ENCODE results near the gene SLC35F1. TPM values are rescaled to one million over a fixed set of nuclear protein-coding genes. Genes with fewer than 3 reads are reported as not detected.

Gene SLC35F1
- total RNA-seq, 5 donors from 2014 or later (not counting 1 experiment from before 2014, with no cell fraction given), result not detected

DNA sequence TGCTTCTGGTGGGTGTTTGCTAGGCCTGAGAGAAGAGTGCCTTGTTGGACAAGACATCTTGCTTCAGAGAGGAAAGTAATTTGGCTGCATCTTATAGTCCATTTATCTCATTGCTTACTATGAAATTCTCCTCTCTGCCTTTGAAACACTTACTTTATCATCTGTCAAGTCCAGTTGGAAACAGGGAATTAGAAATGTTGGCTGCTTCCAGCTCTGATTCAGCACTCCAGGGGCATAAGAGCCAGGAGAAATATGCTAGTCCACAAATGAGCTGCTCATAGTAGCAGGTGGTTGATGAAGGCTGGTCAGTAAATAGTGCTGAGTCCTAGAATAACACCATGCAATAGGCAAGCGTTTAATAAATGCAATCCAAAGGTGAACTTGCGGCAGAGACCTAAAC is 227.1 kb downstream of the SLC35F1 start:
- Mint-ChIP-seq H3K4me3 (no peak overlapping the region), H3K4me1 (no peaks in the 10 kb centered on the region), H3K9me3 (peaks cover 0 to 2% (median 0%) of the 10 kb centered on the region in 3 donors), H3K36me3 (no peaks in the 10 kb centered on the region), H3K27me3 (peaks cover 0 to 10% of the 10 kb centered on the region in 2 donors), H3K27ac (no peak overlapping the region)
- no peaks in the 10 kb centered on the region for H3K36me3 ChIP-seq (ENCODE audit: control insufficient read depth in 2 of 2, extremely low read depth in 1 of 2, insufficient read depth in 1 of 2, low read length in 1 of 2)
- POLR2A ChIA-PET, result no interaction called here
- H3K27ac ChIP-seq (ENCODE audit: low read length), result no peak overlapping the region
- H3K4me1 ChIP-seq (ENCODE audit: control insufficient read depth in 1 of 2, extremely low read depth in 1 of 2, insufficient read depth in 2 of 2, low read length in 2 of 2), result no peaks in the 10 kb centered on the region
- ATAC-seq (replicated peaks in 1 of 4) (no peak), DNase-seq (no peak)
- CTCF ChIA-PET, result no interaction called here
- H3K4me3 ChIP-seq (ENCODE audit: control insufficient read depth in 1 of 2, extremely low read depth in 1 of 2, low read length in 1 of 2), result no peak overlapping the region
- H3K27me3 ChIP-seq (replicated peaks in 1 of 2; ENCODE audit: control insufficient read depth in 2 of 2, extremely low read depth in 1 of 2, insufficient read depth in 2 of 2, low read length in 1 of 2), result no peaks in the 10 kb centered on the region
- no peaks in the 10 kb centered on the region for H3K9me3 ChIP-seq
- 94% methylated on average over 2 of the region's 2 CpGs for WGBS (ENCODE audit: insufficient coverage)

DNA sequence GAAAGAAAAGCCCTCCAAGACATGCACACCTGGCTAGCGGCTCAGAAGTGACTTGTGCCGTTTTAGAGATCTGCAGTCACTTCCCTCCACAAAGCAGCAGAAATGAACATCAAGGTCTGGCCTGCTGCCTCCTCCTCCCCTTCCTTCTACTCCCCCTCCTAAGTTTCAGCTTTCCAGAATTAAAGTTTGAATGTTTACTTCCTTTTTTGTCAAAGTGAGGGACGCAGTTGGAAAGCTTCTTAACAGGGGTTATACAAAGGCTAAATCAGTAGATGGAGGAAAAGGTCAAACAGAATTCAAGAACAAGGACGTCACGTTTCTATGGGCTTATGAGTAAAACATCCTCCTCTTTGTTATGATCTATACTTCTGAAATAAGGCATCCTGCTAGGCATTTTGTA is 227.7 kb downstream of the SLC35F1 start:
- Mint-ChIP-seq H3K4me3 (no peak overlapping the region), H3K4me1 (no peaks in the 10 kb centered on the region), H3K27ac (no peak overlapping the region), H3K27me3 (peaks cover 0 to 10% of the 10 kb centered on the region in 2 donors), H3K9me3 (no peaks in the 10 kb centered on the region), H3K36me3 (no peaks in the 10 kb centered on the region)
- H3K4me3 ChIP-seq (ENCODE audit: control insufficient read depth in 1 of 2, extremely low read depth in 1 of 2, low read length in 1 of 2), result no peak overlapping the region
- H3K27ac ChIP-seq (ENCODE audit: low read length), result no peak overlapping the region
- no peaks in the 10 kb centered on the region for H3K36me3 ChIP-seq (ENCODE audit: control insufficient read depth in 2 of 2, extremely low read depth in 1 of 2, insufficient read depth in 1 of 2, low read length in 1 of 2)
- no peaks in the 10 kb centered on the region for H3K9me3 ChIP-seq
- ATAC-seq (replicated peaks in 1 of 4) (no peak), DNase-seq (no peak)
- POLR2A ChIA-PET, result no interaction called here
- 40% methylated on average over 2 of the region's 5 CpGs for WGBS (ENCODE audit: insufficient coverage)
- H3K27me3 ChIP-seq (replicated peaks in 1 of 2; ENCODE audit: control insufficient read depth in 2 of 2, extremely low read depth in 1 of 2, insufficient read depth in 2 of 2, low read length in 1 of 2), result no peaks in the 10 kb centered on the region
- no peaks in the 10 kb centered on the region for H3K4me1 ChIP-seq (ENCODE audit: control insufficient read depth in 1 of 2, extremely low read depth in 1 of 2, insufficient read depth in 2 of 2, low read length in 2 of 2)
- CTCF ChIA-PET, result no interaction called here

DNA sequence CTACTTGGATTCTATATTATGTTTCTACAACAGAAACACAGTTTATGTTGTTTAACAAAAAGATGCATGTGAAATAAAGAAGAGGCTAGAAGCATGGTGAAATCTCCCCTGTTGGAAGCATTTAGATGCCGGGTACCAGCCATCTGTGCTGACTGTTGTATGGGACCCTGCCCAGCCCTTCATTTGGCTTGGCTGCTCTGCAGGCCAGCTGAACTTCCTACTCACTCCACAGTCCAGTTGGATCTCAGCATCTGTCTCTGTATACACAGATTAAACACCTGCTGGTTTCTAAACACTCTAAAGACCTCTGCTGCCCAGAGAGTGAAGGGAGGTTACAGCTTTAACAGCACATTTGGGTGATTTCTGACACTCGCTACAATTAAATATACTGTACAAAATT is 228.3 kb downstream of the SLC35F1 start:
- Mint-ChIP-seq H3K27me3 (peaks cover 0 to 14% of the 10 kb centered on the region in 2 donors), H3K27ac (no peak overlapping the region), H3K9me3 (no peaks in the 10 kb centered on the region), H3K4me3 (no peak overlapping the region), H3K36me3 (no peaks in the 10 kb centered on the region), H3K4me1 (no peaks in the 10 kb centered on the region)
- H3K27ac ChIP-seq (ENCODE audit: low read length), result no peak overlapping the region
- WGBS (ENCODE audit: insufficient coverage), result no CpG with 5 or more reads among the region's 2 CpGs
- no peak for DNase-seq
- ATAC-seq (replicated peaks in 1 of 4), result no peak
- no peak overlapping the region for H3K4me3 ChIP-seq (ENCODE audit: control insufficient read depth in 1 of 2, extremely low read depth in 1 of 2, low read length in 1 of 2)
- H3K9me3 ChIP-seq, result no peaks in the 10 kb centered on the region
- no peaks in the 10 kb centered on the region for H3K4me1 ChIP-seq (ENCODE audit: control insufficient read depth in 1 of 2, extremely low read depth in 1 of 2, insufficient read depth in 2 of 2, low read length in 2 of 2)
- ChIA-PET CTCF (no interaction called here), POLR2A (no interaction called here)
- H3K36me3 ChIP-seq (ENCODE audit: control insufficient read depth in 2 of 2, extremely low read depth in 1 of 2, insufficient read depth in 1 of 2, low read length in 1 of 2), result no peaks in the 10 kb centered on the region
- no peaks in the 10 kb centered on the region for H3K27me3 ChIP-seq (replicated peaks in 1 of 2; ENCODE audit: control insufficient read depth in 2 of 2, extremely low read depth in 1 of 2, insufficient read depth in 2 of 2, low read length in 1 of 2)

DNA sequence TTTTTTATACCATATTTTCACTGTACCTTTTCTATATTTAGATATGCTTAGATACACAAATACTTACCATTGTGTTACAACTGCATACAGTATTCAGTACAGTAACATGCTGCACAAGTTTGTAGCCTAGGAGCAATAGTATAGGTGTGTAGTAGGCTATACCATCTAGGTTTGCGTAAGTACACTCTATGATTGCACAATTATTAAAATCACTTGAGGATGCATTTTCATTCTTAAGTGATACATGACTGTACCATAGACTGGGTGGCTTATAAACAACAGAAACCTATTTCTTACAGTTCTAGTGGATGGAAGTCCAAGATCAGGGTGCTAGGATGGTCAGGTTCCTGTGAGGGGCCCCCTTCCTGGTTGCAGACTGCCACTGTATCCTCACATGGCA is 234.1 kb downstream of the SLC35F1 start:
- Mint-ChIP-seq H3K36me3 (no peaks in the 10 kb centered on the region), H3K27me3 (peaks cover 0 to 15% of the 10 kb centered on the region in 2 donors), H3K27ac (no peak overlapping the region), H3K9me3 (no peaks in the 10 kb centered on the region), H3K4me1 (no peaks in the 10 kb centered on the region), H3K4me3 (no peak overlapping the region)
- no peaks in the 10 kb centered on the region for H3K36me3 ChIP-seq (ENCODE audit: control insufficient read depth in 2 of 2, extremely low read depth in 1 of 2, insufficient read depth in 1 of 2, low read length in 1 of 2)
- DNase-seq (no peak), ATAC-seq (replicated peaks in 1 of 4) (no peak)
- H3K4me3 ChIP-seq (ENCODE audit: control insufficient read depth in 1 of 2, extremely low read depth in 1 of 2, low read length in 1 of 2), result no peak overlapping the region
- CTCF ChIA-PET, result interaction anchor here in 1 of 2 donors (0.7 kb wide), 1 partner anchor 24 kb away, joined by 4 read pairs; no protein-coding TSS in a partner anchor
- H3K27ac ChIP-seq (ENCODE audit: low read length), result no peak overlapping the region
- POLR2A ChIA-PET, result interaction anchor here in 1 of 2 donors (0.6 kb wide), 1 partner anchor 21 kb away, joined by 3 read pairs; no protein-coding TSS in a partner anchor
- H3K27me3 ChIP-seq (replicated peaks in 1 of 2; ENCODE audit: control insufficient read depth in 2 of 2, extremely low read depth in 1 of 2, insufficient read depth in 2 of 2, low read length in 1 of 2), result no peaks in the 10 kb centered on the region
- H3K9me3 ChIP-seq, result no peaks in the 10 kb centered on the region
- no CpG with 5 or more reads among the region's 1 CpG for WGBS (ENCODE audit: insufficient coverage)
- H3K4me1 ChIP-seq (ENCODE audit: control insufficient read depth in 1 of 2, extremely low read depth in 1 of 2, insufficient read depth in 2 of 2, low read length in 2 of 2), result no peaks in the 10 kb centered on the region

DNA sequence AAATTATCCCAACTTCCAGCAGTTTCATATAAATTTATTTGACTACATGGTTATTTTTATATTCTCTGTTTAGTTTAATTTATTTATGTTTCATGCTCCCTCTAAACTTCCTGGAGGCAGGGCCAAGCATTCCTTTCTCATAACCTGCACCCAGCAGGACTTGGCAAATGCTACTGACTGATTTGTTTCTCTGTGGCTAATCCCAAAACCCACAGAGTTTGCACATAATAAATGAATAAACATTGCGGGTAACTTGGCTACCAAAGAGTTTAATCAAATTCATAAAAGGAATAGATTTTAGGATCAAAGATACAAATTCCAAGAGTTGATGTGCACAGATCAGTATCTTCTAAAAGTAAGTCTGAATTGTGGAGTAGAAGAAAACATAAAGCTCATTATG is 239.5 kb downstream of the SLC35F1 start:
- CTCF ChIA-PET, result no interaction called here

DNA sequence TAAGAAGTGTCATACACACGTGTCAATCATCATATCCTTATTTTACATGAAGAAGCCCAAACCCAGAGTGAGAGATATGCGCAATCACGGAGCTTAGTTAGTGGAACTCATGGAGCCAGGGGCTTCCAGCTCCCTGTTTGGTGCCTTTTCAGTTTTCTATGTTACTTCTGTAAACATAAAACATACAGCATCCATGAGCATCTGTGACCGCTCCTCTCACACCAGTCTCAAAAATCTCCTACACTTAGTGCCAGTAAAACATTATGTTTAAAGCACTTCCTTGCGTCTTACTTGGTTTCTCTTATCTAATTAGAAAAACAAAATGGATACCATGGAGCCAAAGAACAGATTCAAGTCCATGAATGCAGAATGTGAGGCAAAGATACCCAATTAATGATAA is 240.4 kb downstream of the SLC35F1 start:
- H3K36me3 Mint-ChIP-seq, result no peaks in the 10 kb centered on the region
- H3K36me3 ChIP-seq (ENCODE audit: control insufficient read depth in 2 of 2, extremely low read depth in 1 of 2, insufficient read depth in 1 of 2, low read length in 1 of 2), result no peaks in the 10 kb centered on the region
- H3K4me3 ChIP-seq (ENCODE audit: control insufficient read depth in 1 of 2, extremely low read depth in 1 of 2, low read length in 1 of 2), result no peak overlapping the region
- no peak overlapping the region for H3K27ac ChIP-seq (ENCODE audit: low read length)
- ChIA-PET POLR2A (no interaction called here), CTCF (interaction anchor here in 1 of 2 donors (0.6 kb wide), 1 partner anchor 9 kb away, joined by 3 read pairs; no protein-coding TSS in a partner anchor)
- H3K4me1 ChIP-seq (ENCODE audit: control insufficient read depth in 1 of 2, extremely low read depth in 1 of 2, insufficient read depth in 2 of 2, low read length in 2 of 2), result no peaks in the 10 kb centered on the region
- H3K9me3 Mint-ChIP-seq, result no peaks in the 10 kb centered on the region
- no peak overlapping the region for H3K27ac Mint-ChIP-seq
- no peaks in the 10 kb centered on the region for H3K4me1 Mint-ChIP-seq
- H3K27me3 ChIP-seq (replicated peaks in 1 of 2; ENCODE audit: control insufficient read depth in 2 of 2, extremely low read depth in 1 of 2, insufficient read depth in 2 of 2, low read length in 1 of 2), result no peaks in the 10 kb centered on the region
- peaks cover 14 to 28% of the 10 kb centered on the region in 2 donors for H3K27me3 Mint-ChIP-seq
- no peaks in the 10 kb centered on the region for H3K9me3 ChIP-seq
- no peak for DNase-seq
- H3K4me3 Mint-ChIP-seq, result no peak overlapping the region
- WGBS (ENCODE audit: insufficient coverage), result 95% methylated on average over 2 of the region's 5 CpGs
- ATAC-seq (replicated peaks in 1 of 4), result no peak

More for the DNA sequence above, 239.5 kb downstream of the SLC35F1 start:
- no peaks in the 10 kb centered on the region for H3K4me1 ChIP-seq (ENCODE audit: control insufficient read depth in 1 of 2, extremely low read depth in 1 of 2, insufficient read depth in 2 of 2, low read length in 2 of 2)
- H3K9me3 ChIP-seq, result no peaks in the 10 kb centered on the region
- H3K27me3 ChIP-seq (replicated peaks in 1 of 2; ENCODE audit: control insufficient read depth in 2 of 2, extremely low read depth in 1 of 2, insufficient read depth in 2 of 2, low read length in 1 of 2), result no peaks in the 10 kb centered on the region
- ATAC-seq (replicated peaks in 1 of 4) (no peak), DNase-seq (no peak)
- H3K27ac ChIP-seq (ENCODE audit: low read length), result no peak overlapping the region
- Mint-ChIP-seq H3K27ac (no peak overlapping the region), H3K4me3 (no peak overlapping the region), H3K27me3 (peaks cover 9 to 23% of the 10 kb centered on the region in 2 donors), H3K4me1 (no peaks in the 10 kb centered on the region), H3K36me3 (no peaks in the 10 kb centered on the region), H3K9me3 (no peaks in the 10 kb centered on the region)
- no peaks in the 10 kb centered on the region for H3K36me3 ChIP-seq (ENCODE audit: control insufficient read depth in 2 of 2, extremely low read depth in 1 of 2, insufficient read depth in 1 of 2, low read length in 1 of 2)
- whole genome bisulfite sequencing (ENCODE audit: insufficient coverage), result no CpG with 5 or more reads among the region's 1 CpG
- POLR2A ChIA-PET, result no interaction called here
- no peak overlapping the region for H3K4me3 ChIP-seq (ENCODE audit: control insufficient read depth in 1 of 2, extremely low read depth in 1 of 2, low read length in 1 of 2)

DNA sequence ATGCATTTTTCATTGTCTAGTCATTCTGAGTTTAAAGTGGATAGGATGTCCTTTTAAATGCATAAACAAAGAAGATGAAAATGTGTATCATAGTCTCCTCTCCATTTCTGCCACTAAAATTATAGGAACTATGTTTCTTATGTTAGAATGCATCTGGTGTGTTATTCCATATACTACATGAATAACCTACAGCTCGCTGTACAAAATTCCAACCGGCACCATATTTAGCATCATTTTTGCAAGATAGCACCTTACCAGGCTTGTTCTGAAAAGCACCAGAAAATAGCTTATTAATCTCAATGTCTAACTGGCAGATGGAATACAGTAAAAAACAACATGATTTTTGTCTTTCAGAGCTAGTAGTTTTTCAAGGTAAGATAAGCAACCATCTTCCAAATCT is 241.5 kb downstream of the SLC35F1 start:
- POLR2A ChIA-PET, result no interaction called here
- no peaks in the 10 kb centered on the region for H3K9me3 Mint-ChIP-seq
- Histone ChIP-seq H3K9me3 (no peaks in the 10 kb centered on the region), H3K27me3 (replicated peaks in 1 of 2; ENCODE audit: control insufficient read depth in 2 of 2, extremely low read depth in 1 of 2, insufficient read depth in 2 of 2, low read length in 1 of 2) (no peaks in the 10 kb centered on the region), H3K4me3 (ENCODE audit: control insufficient read depth in 1 of 2, extremely low read depth in 1 of 2, low read length in 1 of 2) (no peak overlapping the region), H3K27ac (ENCODE audit: low read length) (no peak overlapping the region), H3K4me1 (ENCODE audit: control insufficient read depth in 1 of 2, extremely low read depth in 1 of 2, insufficient read depth in 2 of 2, low read length in 2 of 2) (no peaks in the 10 kb centered on the region), H3K36me3 (ENCODE audit: control insufficient read depth in 2 of 2, extremely low read depth in 1 of 2, insufficient read depth in 1 of 2, low read length in 1 of 2) (no peaks in the 10 kb centered on the region)
- DNase-seq (no peak), ATAC-seq (replicated peaks in 1 of 4) (no peak)
- H3K4me3 Mint-ChIP-seq, result no peak overlapping the region
- H3K36me3 Mint-ChIP-seq, result no peaks in the 10 kb centered on the region
- CTCF ChIA-PET, result no interaction called here
- peaks cover 14 to 24% of the 10 kb centered on the region in 2 donors for H3K27me3 Mint-ChIP-seq
- no CpG with 5 or more reads among the region's 2 CpGs for WGBS (ENCODE audit: insufficient coverage)
- no peaks in the 10 kb centered on the region for H3K4me1 Mint-ChIP-seq
- H3K27ac Mint-ChIP-seq, result no peak overlapping the region
